Tibial nerve (tissue), 4 donors: ENCODE measurements around the gene DGKI.

Source experiments
- CTCF ChIP-seq, 5 experiments: fragments of 200-600 bp in 3 of 5; fragments of 450-650 bp in 2 of 5; sonication (generic) in 3 of 5; IDR thresholded peaks; one replicate each; pipeline ENCODE4 v1.5.1; 2016 to 2019; ENCODE audit warnings: antibody characterized with exemption in 5 of 5, mild to moderate bottlenecking in 3 of 5, moderate library complexity in 2 of 5
- EP300 ChIP-seq, 2 donors: sonication (generic); formaldehyde crosslinking; IDR thresholded peaks; one replicate each; pipeline ENCODE4 v1.6.1; 2017; ENCODE audit warnings: antibody characterized with exemption in 2 of 2, mild to moderate bottlenecking in 1 of 2
- POLR2A ChIP-seq, 2 donors: fragments of 450-650 bp; IDR thresholded peaks; one replicate each; pipeline ENCODE4 v1.6.1; 2017; ENCODE audit warnings: antibody characterized with exemption in 2 of 2, mild to moderate bottlenecking in 2 of 2, moderate library complexity in 2 of 2

- no peak for TF ChIP-seq EP300 (IDR thresholded peaks at IDR 0.05)
- no peak for TF ChIP-seq CTCF (IDR thresholded peaks at IDR 0.05)
- TF ChIP-seq POLR2A (IDR thresholded peaks at IDR 0.05) = no peak
These were observed 10.2 kb downstream of the DGKI start for GRCh38 chr7:137836541-137836940.
